GM18526 (cell line): ENCODE results near the gene H6PD.

ENCODE experiments used
- POLR2A ChIP-seq: IDR thresholded peaks from 3 replicates; pipeline ENCODE4 v1.6.1; 2011; ENCODE audit not compliant: insufficient read length; ENCODE audit errors: extremely low read depth

H6PD gene

DNA sequence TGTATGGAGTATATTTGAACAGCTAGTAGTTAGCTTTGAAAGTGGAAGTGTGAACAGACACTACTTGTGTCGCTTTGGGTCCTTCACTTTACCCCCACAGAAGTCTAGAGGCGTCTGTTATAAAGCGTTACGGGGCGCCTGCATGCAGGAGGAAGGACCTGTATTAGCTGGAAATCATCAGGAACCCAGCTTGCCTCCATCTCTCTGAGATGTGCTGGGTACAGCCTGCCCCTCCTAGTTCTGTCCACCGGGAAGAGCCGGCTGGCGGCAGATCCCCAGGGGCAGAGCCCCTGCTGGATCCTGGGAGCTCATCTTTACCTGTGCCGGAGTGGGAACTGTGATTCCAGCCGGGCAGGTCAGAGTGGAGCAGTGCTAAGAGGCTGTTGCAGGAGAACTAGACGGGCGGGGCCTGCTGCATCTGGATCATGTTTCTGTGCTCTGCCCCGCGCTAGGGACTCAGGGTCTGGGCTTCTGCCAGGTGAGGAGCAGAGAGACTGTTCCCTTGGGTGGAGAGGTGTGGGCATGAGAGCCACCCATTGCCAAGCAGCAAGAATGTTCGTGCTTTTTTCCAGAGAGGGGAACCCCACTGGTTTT is 35.8 kb downstream of the H6PD start:
- TF ChIP-seq POLR2A, result no peak

DNA sequence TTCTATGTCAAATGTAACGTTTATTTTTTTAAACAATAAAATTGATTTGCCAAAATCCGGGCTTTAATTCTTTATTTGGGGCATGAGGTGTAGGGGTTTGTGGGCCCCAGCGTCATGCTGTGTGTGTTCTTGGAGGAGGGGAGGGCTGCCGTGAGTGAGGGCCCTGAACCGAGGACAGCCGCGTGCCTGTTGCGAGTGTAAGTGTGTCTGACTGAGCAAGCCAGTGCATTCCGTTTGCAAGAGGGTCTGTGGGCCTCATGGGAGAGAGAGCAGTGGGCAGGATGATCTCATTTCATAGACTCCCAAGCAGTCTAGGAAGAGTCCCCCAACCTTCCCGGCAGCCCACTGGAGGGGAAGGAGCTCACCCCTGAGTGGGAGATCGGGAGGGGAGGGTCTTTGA is 36.7 kb downstream of the H6PD start:
- TF ChIP-seq POLR2A, result no peak

DNA sequence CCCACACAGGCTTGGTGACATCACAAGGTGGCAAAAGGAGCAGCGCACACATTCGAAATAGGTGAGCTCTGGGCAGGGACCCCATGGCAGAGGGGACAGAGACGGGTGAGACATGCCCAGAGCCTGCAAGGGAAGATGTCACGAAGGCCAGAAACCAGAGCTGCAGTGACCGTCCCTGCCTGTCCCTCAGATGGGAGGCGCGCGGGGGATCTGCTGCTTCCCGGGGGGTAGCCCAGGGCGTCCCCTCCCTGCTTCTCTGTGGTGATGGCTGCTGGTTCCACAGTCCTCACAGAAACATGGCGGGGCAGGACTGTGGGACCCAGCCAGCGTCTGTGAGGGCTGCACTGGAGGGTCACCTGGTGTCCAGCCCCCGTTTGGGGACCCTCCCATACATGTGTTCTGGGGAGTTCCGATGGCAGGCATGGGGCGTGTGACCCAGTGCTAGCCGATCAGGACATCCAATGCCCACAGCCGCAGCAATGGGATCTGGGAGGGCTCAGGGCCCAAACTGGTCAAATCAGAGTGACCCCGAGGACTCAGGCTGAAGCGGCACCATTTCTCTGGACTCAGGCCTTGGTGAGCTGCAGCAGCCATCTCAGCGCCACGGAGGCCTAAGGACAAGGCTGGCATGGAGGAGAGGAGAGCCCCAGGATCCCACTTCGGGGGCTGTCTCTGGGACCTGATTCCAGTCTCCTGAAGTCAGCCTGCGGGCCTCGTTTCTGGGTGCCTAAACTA is 37.5 kb downstream of the H6PD start:
- no peak for TF ChIP-seq POLR2A

DNA sequence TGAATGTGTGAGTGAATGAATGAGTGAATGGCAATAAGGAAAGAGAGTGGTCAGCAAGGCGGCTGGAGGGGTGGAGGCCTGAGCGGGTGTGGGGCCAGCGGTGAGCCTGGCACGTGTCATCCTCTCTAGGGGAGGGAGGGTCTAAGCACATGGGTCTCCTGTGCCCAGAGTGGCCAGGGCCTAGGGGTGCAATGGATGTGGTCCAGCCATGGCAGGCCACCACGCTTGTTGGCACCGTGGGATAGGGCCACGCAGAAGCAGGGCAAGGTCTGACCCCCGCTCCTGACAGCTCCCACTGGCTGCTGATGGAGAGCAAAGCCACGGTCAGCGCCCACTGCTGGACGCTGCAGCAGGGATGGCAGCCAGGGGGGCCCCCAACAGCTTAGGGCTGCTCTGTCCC is 38.6 kb downstream of the H6PD start:
- no peak for TF ChIP-seq POLR2A

DNA sequence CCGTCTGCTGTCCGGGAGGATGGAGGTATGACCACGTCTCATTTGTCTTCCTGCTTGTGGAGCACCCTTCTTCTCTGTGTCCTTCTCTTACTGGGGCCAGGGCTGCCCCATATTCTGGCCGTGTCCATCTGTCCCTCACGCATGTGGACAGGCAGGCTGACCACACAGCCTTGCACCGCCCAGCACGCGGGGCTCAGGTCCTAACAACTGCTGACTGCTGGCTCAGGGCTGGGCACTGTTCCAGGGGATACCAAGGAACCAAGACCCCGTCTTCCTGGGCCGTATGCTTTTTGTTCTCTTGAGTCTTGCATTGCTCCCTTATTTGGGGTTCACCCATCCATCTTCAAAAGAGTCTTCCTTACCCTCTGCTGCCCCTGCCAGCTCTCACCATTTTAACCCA is 40.6 kb downstream of the H6PD start:
- TF ChIP-seq POLR2A, result no peak

DNA sequence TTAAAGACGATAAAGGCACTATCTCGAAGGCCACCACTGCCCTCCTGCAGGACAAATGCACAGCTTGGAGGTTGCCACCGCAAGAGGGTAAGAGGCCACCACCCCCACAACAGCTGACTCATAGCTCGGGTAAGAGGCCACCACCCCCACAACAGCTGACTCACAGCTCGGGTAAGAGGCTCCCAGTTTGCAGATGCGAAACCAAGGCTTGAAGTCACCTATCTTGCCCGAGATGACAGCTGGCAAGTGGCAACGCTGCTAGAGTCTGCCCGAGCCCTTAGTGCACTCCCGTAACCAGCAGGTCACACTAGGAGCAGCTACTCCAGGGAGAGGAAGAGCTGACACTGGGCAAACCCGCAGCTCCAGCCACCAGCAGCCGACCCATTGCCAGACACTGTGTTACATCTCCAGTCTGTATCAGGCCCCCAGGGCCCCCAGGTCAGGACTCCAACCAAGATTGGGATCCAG is 41.0 kb downstream of the H6PD start:
- TF ChIP-seq POLR2A, result no peak

DNA sequence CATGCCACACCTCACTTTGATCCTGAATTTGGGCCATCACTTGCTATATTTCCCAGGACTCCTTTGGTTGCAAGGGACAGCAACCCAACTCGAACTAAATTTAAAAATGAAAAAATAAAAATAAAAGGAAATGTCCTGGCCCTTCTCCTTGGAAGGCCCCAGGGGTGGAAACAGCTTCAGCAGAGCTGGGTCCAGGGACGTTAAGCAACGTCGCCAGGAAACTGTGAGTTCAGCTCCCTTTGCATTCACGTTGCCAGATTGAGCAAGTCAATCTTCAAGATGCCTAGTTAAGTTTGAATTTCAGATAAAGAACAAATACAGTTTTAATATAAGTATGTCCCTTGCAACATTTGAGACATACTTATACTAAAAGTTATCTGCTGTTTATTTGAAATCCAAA is 43.5 kb downstream of the H6PD start:
- no peak for TF ChIP-seq POLR2A

DNA sequence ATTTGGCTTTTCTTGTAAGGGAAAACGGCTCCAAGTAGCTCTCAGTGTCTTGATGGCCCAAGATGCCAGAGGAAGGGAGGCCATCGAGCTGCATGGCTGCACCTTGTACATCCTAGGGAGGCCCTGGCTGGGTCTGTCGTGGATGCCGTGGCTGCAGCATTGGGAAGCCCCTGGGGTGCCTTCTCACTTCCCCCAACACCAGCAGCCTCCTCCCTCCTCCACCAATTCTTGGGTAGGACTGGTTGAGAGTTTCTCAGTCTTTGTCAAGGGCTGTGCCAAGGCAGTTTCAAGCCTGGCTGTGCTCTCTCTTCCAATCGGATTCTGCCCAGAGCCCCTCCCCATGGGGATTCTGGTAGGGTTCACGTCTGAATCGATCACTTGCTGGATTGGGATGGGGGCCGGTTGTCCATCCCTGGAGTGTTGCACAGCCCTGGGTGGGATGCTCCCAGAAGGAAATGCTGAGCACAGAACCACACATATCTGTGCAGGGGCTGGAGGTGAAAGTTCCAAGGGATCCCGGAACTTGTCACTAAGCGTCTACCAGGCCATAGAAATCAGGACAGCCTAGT is 44.1 kb downstream of the H6PD start:
- no peak for TF ChIP-seq POLR2A

DNA sequence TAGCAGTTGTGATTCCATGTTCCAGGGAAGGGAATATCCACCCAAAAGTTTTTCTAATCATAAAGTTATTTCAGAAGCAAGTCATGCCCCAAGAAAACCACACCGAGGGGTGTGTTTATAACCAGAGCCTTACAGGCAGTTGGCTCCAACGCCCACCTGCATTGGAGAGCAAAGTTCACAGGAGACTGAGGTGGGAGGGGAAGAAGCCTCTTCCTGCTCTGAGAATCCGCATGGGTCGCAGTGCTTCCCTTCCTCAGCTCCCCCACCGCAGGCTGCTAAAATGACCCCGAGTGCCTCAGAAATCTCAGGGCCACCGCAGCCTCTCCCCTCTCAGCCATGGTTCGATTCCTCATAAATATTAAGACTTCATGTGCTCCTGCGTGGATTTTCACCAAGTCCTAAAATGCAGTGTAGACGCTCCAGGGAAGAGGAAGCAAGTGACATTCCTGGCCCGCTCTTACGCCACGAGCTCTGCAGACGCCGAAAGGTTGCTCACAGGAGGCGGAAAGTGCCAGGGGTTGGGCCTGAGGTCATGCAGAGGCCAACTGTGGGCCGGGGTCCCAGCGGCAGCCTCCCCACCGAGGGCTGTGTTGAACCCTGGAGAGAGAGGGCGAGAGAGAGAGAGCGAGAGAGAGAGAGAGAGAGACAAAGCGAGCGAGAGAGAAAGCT is 44.7 kb downstream of the H6PD start:
- TF ChIP-seq POLR2A, result no peak

DNA sequence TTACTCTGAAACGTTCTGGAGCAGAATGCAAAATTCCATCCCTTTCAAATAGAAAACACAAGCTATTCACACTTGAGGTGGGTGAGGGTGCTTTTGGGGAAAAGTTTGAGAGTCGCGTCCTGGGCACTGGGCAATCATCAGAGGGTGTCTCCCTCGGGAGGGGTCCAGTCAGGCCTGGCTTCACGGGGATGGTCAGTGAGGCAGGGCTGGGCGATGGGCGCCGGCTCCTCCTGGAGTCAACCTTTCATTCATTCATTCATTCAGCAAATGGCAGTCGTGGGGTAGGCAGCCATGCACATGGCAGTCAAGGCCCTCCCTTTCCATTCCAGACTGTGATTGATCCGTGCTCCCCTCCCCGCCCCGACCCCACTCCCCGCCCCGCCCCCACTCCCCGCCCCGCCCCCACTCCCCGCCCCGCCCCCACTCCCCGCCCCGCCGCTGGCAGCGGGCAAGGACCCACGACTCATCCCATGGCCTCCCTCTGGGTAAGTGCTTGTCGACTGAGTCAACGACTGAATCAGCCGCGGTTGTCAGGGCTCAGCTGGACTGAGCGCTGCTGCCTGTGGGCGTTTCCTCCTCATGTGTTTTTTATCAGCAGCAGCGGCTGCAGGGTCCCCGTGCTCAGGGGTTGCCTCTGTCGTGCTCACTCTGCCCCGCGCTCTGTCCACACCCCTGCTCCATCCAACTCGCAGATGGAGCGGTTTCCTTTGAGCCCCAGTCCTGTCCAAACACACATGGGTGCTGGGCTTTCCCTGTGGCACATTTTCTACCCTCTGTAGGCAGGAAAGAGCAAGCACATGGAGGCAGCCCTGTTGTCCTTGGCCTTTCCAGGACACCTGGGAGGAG is 45.7 kb downstream of the H6PD start:
- TF ChIP-seq POLR2A, result no peak

DNA sequence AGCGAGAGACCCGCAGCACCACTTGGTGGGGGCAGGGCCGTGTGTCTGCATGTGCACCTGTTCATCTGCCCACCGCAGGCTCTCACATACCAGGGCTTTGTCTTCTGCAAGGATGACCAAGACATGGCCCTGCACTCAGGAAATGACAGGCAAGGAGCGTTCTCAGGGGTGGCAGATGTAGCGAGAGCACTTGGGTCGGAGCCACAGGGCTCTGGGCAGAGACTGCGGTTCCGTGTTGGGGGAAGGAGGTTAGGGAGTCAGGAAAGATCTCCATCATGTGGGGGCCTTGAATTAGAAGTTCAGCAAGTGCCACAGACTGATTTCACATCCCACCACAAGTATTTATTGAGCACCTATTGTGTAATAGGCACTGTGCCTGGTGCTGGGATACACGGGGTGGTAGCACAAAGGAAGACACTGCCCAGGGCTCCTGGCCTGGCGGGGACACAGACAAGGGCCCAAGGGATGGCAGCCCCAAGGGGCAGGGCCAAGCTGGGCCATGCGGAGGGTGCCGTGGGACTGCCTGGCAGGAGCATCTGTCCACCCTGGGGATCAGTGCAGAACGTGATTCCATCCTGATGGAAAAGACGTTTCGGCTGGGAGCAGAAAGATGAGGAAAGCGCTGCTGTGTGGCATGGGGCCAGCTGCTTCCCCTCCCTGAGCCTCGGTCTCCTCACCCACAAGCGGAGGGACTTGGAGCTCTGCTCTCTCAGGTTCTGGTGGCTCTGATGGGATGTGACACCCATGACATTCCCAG is 46.7 kb downstream of the H6PD start:
- no peak for TF ChIP-seq POLR2A

DNA sequence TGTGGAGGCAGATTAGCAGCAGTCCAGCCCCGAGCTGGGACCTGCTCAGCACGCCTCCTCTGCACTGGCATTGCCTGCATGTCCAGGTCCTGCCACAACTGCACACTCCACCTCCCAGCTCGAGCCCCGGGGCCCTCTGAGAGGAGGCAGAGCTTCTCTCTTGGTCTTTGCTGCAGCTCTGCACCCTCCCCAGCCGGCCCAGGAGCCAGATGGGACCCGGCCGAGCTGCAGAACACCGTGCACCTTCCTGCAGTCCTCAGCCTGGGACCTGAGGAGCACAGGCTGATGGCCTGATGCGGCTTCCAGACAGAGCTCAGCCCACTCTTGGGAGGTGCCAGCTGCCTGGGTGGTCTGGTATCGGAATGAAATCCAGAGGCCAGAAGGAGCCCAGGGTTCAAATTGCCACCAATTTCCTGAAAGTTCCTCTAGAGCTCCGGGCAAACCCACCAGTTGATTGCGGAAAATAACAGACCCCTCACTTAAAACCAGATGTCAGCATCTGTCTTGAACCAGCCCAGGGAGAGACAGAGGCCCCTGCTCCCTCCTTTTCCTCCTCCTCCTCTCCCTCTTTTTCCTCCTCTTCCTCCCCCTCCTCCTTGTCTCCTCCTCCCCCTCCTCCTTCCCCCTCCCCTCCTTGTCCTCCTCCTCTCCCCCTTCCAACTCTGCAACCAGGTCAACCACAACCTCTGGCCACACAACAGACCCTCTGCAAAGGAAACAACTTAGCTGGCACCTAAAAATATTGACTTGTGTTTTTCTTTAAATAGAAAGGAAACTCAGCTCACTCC is 47.5 kb downstream of the H6PD start:
- no peak for TF ChIP-seq POLR2A

DNA sequence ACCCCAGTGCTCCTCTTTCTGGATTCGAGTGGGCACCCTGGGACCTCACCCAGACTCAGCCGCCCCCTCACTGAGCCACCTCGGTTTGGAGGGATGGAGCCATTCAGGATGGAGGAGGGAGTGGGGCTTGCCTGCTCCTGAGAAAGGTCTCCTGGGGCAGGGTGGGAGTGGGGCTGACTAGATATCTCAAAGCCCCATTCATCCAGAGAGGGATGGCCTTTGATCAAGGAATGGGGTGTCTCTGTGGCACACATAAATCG is 48.1 kb downstream of the H6PD start:
- no peak for TF ChIP-seq POLR2A

DNA sequence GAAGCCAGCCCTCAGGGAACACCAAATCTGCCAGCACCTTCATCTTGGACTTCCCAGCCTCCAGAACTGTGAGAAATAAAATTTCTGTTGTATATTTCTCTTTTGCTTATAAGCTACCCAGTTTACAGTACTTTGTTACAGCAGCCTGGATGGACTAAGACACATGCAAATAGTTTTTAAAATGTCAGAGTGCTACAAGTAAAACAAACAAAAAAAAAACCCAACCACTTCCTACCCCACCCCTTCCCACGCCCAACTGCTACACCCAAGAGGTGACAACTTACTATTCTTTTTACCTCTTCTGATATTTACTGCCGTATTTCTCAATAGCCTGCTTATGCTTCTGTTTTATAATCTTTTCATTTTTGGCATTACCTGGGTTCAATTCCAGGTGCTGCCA is 49.5 kb downstream of the H6PD start:
- TF ChIP-seq POLR2A, result no peak
